Hippocampal formation (tissue), 2 donors: ENCODE data around the gene SHBG.
A peak's percentile ranks its signal among the peaks of the same experiment; 100 is the strongest.
"Not testable (repeated sequence)": the region's sequence is repeated elsewhere in the genome, so short reads cannot be mapped to it uniquely, and the experiment has no call there.

Experiments
- DNase-seq, 2 donors: peaks; one replicate each; lab custom pipeline; 2025; lab: John Stamatoyannopoulos, UW

SHBG gene, protein sequence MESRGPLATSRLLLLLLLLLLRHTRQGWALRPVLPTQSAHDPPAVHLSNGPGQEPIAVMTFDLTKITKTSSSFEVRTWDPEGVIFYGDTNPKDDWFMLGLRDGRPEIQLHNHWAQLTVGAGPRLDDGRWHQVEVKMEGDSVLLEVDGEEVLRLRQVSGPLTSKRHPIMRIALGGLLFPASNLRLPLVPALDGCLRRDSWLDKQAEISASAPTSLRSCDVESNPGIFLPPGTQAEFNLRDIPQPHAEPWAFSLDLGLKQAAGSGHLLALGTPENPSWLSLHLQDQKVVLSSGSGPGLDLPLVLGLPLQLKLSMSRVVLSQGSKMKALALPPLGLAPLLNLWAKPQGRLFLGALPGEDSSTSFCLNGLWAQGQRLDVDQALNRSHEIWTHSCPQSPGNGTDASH

DNA sequence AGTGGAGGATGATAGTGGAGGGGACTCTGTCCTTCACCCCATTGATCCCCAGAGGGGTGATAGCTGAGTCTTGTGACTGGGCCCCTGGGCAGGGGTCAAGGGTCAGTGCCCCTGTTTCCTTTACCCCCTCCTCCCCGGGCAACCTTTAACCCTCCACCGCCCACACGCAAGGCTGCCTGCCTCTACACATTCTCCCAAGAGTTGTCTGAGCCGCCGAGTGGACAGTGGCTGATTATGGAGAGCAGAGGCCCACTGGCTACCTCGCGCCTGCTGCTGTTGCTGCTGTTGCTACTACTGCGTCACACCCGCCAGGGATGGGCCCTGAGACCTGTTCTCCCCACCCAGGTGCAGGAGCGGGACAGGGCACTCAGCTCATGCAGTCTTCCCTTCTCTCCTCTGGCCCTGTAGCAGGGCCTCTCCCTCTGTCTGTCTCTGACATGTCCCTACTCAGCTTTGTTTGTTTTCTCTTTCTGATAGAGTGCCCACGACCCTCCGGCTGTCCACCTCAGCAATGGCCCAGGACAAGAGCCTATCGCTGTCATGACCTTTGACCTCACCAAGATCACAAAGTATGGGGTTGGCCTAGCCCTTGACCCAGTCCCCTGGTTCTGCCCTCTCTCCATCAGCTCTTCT lies at the start of gene SHBG:
Gene SHBG, plus strand, starts transcription at position 197 of the 633 bp plus-strand sequence. Its CDS starts 38 bp downstream, at position 235.
- DNase-seq, result no peak

DNA sequence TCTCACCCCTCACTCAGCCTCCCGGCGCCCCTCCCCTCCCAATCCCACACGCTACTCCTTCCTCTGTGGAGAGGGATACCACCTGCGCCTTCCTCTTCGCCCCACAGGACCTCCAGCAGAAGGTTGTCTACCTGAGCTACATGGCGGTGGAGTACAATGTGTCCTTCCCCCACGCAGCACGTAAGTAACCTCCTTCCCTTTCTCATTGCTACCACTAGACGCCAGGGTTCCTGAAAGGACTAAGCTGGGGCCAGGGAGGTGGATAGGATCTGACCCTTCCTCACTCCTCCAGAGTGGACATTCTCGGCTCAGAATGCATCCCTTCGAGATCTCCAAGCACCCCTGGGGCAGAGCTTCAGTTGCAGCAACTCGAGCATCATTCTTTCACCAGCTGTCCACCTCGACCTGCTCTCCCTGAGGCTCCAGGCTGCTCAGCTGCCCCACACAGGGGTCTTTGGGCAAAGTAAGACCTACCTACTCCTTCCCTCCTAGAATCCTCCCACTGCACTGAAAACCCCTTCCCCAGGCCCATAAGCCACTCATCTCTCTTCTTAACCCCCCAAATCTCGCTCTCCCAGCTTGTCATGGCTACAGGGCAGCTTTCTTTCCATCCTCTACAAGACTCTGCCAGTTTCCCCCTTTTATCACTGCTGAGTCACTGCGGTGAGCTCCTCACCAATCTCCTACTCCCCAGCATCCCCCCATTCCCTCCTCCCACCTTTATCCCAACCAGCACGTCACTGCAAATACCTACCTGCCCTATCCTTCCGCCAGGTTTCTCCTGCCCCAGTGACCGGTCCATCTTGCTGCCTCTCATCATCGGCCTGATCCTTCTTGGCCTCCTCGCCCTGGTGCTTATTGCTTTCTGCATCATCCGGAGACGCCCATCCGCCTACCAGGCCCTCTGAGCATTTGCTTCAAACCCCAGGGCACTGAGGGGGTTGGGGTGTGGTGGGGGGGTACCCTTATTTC lies 49.0 kb upstream of the SHBG start:
- DNase-seq, result no peak

DNA sequence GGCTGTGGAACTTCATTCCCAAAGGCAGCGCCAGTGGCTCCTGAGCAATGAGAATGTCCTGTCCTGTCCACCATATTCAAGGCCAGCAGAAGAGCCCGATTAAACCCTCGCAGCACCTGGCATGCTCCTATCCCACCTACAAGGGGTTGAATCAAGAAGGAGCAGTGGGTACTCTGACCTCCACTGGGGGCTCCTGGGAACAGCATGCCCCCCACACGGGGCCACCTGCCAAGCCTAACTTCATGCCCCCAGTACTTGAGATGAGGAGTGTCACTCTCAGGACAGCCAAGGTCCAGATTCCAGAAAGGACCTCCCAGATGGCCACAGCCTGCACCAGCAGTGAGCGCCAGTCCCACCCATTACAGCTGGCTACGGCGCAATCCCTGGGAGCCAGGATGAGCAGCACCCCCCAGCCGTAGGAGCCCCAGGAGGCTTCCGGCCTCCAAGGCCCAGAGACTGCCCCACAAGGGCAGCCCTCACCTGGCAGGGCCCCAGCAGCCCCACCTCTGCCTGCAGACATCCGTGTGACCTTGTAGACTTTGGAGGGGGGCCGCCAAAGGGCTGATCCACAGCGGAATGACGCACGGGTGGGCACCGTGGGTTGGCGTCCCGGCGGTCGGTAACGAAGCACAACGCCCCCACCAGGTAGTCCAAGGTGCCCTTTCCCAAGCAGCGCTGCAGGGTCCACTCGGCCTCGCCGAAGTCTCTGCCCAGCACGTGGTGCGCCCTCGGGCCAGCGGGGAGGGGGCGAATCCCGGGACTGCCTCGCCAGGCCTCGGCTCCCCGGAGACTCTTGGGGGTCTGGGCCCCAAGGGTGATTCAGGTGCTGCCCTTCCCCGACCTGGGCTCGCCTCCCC lies 47.3 kb upstream of the SHBG start:
- DNase-seq, result no peak

DNA sequence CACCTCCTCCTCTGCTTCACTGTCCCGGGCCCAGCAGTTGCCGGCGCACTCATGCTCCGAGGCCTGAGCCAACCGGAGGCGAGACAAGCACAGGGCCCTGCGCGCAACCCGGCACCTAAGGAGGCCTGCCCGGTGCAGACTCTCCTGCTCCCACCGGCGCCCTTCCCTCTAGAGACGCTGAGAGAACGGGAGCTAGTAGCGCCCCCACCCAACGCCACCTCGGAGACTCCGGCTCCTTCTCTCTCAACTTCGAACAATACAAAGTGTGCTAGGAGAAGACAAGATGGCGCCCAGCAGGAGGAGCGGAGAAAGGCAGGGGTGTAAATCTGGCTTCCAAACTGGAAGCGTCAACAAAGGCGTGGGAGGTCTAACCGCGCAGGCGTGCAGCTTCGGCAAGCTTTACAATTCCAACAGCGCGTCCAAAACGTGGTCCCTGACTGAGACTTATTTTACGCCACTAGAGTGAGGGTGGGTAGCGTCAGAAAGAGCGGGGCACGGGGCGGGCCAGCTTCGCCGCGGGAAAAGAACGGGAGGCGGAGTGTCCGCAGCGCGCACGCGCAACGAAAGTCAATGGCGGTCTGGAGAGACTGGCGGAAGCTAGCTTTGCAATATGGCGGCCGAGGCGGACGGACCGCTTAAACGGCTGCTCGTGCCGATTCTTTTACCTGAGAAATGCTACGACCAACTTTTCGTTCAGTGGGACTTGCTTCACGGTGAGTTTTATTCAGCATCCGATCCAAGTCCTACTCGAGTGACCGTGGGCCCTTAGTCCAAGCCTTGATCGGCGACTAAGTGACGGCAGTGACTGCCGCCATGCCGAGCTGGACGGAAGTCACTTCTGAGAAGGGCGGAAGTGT lies 46.5 kb upstream of the SHBG start, which contains the start of gene MPDU1:
Gene MPDU1, plus strand, starts transcription at position 600 of the 857 bp plus-strand sequence. Its CDS starts 11 bp downstream, at position 611.
- DNase-seq, result peak; percentile 95 to 96

DNA sequence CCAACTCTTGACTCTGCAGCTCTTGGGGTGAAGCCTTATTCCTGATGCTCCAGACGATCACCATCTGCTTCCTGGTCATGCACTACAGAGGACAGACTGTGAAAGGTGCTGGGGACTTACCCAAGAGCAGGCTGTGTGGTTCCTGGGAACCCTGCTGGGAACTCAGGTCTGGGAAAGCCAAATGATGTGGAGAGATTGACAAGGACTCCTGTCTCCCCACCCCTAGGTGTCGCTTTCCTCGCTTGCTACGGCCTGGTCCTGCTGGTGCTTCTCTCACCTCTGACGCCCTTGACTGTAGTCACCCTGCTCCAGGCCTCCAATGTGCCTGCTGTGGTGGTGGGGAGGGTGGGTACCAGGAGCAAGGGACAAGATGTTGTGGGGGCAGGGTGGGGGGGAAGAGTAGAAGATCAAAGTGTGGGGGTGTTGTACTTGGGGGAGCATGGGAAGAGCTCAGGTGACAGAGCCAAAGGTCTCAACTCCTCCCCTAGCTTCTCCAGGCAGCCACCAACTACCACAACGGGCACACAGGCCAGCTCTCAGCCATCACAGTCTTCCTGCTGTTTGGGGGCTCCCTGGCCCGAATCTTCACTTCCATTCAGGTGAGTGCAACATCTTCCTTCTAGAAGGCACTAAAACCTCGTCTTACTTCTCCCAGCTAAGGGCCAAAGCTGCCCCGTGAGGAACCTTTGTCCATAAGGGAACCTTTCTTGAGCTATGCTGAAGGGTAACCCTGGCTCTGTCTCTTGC lies 43.1 kb upstream of the SHBG start:
- no peak for DNase-seq

DNA sequence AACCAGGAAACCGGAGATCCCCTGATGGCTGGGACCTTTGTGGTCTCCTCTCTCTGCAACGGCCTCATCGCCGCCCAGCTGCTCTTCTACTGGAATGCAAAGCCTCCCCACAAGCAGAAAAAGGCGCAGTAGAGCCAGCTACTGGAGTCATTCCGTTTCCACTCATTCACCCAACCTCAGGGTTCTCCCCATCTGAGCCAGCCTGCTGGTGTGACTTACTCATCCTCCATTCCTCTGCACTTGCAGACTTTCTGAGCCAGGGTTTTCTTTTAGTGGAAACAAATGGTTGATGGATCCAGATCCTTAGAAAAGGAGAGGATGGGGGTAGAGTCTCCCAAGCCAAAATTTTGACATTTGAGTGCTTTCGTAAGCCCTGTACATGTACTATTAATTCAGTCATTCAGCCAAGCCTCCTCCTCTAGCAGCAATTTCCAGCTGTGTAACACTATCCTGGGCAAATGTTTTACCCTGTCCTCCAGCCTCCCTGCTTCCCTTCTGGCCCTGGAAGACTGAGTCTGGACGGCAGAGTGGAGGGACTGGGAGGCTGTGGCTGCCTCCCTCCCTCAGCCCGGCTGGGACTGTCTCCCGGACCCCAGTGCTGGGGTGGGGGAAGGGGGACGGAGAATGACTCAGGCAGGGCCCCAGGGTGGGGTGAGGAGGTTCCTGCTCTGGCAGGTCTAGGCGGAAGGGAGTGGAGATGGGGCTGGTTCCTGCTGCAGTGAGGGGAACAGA lies 42.3 kb upstream of the SHBG start:
- DNase-seq, result no peak

DNA sequence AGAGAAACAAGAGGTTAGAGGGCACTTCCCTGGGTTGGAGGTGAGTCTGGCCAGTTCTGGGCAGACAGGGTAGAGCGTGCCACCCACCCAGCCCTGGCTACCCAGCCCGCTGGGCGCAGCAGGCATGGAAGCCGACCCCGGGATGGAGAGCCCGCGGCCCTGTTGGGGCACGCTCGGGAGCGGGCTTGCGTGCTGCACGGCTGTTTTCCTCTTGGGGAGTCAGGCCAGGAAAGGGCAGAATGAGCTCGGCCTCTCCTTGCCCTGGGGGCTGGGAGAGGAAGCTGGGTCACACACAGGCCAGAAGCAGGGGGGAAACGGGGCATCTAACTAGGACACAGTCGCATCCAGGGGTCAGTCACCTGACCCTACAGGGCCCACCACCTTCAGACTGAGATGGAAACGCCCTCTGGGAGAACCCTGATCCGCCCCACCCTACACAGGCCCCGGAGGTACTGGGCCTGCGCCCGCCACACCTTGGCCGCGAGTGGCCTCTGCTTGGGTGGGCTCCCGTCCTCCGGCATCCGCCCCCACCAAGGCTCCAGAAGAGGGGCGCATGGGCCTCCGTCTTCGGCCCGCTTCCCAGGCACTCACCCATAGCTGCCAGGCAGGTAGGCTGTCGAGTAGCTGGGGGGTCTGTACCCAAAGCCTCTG lies 41.3 kb upstream of the SHBG start:
- DNase-seq, result no peak

DNA sequence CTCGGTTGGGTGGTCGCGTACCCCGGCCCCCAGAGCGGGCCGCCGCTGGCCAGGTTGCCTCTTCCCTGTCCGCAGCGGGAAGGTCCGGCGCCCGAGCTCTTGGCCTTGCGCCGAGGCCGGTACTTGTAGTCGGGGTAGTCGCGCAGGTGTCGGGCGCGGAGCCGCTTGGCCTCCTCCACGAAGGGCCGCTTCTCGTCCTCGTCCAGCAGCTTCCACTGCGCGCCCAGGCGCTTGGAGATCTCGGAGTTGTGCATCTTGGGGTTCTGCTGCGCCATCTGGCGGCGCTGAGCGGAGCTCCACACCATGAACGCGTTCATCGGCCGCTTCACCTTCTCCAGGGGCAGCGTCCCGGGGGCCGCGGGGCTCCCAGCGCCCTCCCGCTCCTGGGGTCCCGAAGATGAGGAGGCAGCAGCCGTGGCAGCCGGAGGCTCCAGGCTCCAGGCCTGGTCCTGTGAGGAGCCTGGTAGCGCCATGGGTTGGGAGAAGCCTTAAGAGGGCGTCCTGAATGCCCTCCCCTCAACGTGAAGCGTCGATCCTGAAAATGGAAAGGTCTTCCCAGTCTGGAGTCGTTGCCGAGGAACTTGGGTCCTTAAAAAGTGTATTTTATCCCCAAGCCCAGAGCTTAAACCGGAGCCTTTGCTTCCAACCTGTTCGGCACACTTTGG lies 40.6 kb upstream of the SHBG start:
- DNase-seq, result peak; percentile 72 to 77

DNA sequence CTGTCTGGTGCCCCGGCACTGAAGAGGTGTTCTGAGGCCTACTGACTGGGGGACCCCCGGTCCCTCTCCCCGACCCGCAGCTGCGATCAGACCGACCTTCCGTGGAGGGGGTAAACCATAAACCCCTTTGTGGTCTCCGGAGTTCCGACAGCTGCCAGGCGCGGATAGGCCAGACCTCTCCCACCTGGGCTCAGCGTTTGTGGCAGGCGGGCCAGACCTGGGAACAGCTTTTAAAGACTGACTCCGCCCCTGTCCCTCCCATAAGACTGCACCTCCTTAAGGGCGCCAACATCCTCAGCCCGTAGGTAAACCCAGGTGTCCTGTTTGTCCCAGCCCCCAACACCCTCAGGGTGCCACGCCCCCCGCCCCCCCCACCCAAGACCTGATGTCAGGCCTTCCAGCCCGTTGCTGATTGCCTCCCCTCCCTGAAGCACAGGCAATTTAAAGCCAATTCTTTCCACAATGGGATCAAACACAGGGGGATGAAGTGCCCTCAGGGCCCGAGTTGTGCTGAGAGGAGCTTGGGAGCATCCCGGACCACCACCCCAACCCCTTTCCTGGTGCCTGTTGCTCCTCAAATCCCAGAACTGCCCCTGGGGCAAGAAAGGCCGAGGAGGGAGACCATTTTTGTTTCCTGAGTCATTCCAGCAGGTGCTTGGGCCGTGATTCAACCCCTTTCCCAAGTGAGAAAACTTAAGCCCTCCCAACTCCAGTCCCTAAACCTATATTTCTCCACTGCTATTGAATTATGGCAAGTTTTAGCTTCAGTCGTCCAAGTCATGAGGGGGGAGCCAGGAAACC lies 39.8 kb upstream of the SHBG start, which contains the start of gene SOX15:
Gene SOX15, minus strand, starts transcription at position 204 of the 801 bp plus-strand sequence. CDS start 418 bp downstream, outside the sequence.
- DNase-seq, result no peak

DNA sequence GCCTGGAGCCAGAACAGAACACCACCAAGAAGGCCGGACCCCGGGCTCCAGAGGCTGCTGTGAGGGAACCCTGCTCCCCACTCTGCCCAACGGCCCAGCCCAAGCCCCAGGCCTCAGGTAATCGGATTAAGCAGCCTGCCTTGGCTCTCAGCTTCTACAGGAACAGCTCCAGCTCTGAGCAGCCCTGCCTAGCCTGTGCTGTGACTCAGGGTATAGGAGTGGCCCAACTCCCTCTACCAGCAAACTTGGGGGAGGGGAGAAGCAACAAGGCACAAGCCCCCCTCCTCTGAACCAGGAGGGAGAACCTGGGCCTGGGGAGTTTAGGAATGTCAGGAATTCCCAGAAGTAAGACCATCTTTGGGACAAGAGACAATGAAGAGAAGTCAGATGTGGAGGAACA lies 39.2 kb upstream of the SHBG start:
- no peak for DNase-seq

DNA sequence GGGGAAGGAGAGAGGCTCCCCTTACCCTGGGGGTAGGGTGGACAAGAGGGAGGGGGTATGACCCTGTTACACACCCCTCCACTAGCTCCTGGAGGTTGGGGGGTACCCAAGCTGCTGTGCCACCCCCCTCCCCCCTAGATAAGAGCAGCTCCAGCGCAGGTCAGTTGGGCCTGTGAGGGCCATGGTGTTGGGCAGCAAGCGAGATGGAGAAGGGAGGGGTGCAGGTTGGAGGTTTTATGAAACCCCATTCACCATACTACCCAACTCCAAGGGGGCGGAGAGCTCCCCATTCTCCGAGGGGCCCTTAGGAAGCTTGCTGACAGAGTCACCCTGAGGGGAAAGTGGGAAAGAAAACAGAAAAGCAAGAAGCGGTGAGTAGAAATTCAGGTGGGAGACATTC lies 38.3 kb upstream of the SHBG start:
- no peak for DNase-seq

DNA sequence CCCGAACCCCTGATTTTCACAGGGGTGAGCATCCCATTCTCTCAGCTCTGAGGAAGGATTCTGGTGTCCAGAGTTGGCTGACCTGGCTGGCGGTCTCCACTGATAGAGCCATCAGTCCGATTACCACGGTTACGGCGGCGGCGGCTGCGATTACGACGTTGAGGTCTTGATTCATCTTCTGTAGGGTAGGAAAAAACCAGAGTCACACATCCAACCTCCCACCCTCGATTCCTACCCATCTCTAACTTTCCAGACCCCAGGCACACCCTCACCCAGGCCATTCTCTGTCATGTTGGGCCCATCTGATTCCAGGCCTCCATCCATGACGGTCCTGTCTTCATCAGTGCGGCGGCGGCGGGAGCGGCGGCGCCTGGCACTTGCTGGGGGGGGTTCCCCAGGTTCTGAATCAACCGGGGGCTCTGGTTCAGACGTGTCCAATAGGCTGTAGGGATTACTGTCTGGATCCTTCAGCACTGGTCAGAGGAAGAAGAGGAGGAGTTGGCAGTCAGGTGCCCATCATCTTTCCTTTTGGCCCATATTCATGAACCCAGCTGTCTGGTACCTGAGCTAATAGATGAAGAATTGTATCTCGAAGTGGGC lies 37.4 kb upstream of the SHBG start:
- DNase-seq, result no peak

DNA sequence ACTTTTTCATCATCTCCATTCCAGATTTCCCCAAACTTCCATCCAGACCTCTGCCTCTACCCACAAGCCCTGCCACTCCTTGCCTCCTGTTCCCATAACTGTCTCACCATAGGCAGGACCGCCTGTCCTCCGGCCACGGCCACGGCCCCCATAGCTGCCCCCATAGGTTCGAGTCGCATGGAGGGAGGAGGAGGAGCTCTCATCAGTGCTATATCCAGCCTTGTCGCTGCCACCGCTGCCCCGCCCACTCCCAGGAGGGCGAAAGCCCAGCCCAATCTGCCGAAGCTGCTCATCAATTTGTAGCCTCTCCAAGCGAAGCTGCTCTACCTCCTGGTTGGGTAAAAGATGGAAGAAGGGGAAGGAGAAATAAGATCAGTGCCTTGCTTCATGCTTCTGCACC lies 36.6 kb upstream of the SHBG start:
- DNase-seq, result no peak

DNA sequence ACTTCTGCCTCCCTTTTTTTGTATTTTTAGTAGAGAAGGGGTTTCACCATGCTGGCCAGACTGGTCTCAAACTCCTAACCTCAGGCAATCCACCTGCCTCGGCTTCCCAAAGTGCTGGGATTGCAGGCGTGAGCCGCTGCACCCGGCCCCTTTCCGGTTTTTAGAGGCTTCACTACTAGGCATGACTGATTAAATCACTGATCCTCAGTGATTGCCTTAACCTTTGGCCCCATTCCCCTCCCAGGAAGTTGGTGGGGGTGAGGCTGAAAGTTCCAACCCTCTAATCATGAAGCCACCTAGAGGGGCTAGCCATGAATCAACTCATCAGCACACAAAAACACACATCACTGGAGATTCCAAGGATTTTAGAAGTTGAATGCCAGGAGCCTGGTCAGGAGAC lies 32.4 kb upstream of the SHBG start:
- DNase-seq, result not testable (repeated sequence)

DNA sequence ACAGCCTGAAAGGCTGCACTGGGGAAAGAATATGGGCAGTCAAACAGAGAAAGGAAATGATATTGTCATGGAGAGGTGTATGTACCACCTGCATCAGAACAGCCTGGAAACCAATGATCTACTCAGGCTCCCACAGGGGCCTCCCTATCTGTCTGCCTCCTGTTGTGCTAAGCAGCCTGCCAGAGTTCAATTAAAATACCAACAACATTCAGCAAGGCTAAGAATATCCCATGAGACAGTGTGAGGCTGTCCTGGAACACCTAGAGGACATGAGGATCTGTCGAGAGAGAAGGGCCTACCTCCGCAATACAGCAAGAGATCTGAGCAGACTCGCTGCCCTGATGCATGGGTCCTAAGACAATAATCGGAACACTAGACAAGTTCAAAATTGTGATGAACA lies 23.7 kb upstream of the SHBG start:
- DNase-seq, result no peak

DNA sequence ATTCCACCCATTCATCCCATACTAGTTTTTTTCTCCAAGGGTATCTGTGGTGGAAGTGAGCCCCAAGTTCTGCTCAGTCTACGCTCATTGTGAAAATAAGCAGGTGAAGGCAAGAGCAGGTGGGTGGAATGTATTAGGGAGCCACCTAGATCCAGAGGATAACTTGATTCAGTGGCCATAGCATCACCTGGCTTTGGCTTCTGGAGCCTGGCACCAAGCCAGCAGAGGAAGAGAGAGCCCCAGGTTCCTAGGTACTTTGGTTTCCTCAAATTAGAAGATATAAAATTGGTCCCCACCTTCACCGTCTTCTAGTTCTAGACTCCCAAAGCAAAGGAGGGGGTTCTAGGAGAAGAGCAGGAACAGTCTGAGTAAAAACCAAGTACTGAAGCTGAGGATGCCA lies 19.3 kb upstream of the SHBG start:
- no peak for DNase-seq
